SU-DHL-6 (cell line): ENCODE results near the gene MGAT5.

Experiments used
- H2AFZ ChIP-seq: fragments of 200-600 bp; sonication (generic); 2 replicates; pipeline ENCODE4 v1.6.1; 2014; ENCODE audit warnings: low read depth, mild to moderate bottlenecking, moderate library complexity, mixed read lengths, antibody characterized with exemption, low read length; ENCODE audit not compliant: severe bottlenecking
- H3F3A ChIP-seq: fragments of 200-600 bp; shearing (Covaris generic); 2 replicates; pipeline ENCODE4 v1.6.0; 2016; ENCODE audit warnings: antibody characterized with exemption, mild to moderate bottlenecking; ENCODE audit not compliant: insufficient read depth
- H3K27ac ChIP-seq: fragments of 200-600 bp; sonication (generic); 2 replicates; pipeline ENCODE4 v1.5.1; 2016; ENCODE audit warnings: low read depth, mild to moderate bottlenecking, low read length, moderate library complexity, mixed read lengths
- H3K27me3 ChIP-seq: fragments of 200-600 bp; sonication (generic), shearing (Covaris generic); 2 replicates; pipeline ENCODE4 v1.6.0; 2014; ENCODE audit warnings: mild to moderate bottlenecking, low read length
- H3K36me3 ChIP-seq: fragments of 200-600 bp; sonication (generic); 2 replicates; pipeline ENCODE4 v1.6.1; 2014; ENCODE audit warnings: mild to moderate bottlenecking, low read length, mixed read lengths
- H3K4me2 ChIP-seq: fragments of 300-600, 200-600 bp; shearing (Covaris generic), sonication (generic); 2 replicates; pipeline ENCODE4 v1.6.0; 2014; ENCODE audit warnings: low read length, low read depth, mild to moderate bottlenecking; ENCODE audit not compliant: poor library complexity, severe bottlenecking
- H3K4me3 ChIP-seq: fragments of 200-600 bp; sonication (generic); 2 replicates; pipeline ENCODE4 v1.5.1; 2014; ENCODE audit warnings: antibody characterized with exemption, low read length, mild to moderate bottlenecking, mixed read lengths; ENCODE audit not compliant: insufficient read depth, poor library complexity, severe bottlenecking
- H3K79me2 ChIP-seq: fragments of 200-600 bp; sonication (generic); 2 replicates; pipeline ENCODE4 v1.6.1; 2014; ENCODE audit warnings: mild to moderate bottlenecking, low read length, moderate library complexity; ENCODE audit not compliant: insufficient read depth
- H3K9ac ChIP-seq: fragments of 200-600 bp; sonication (generic); 2 replicates; pipeline ENCODE4 v1.7.0; 2014; ENCODE audit warnings: mild to moderate bottlenecking, low read length
- H3K9me2 ChIP-seq: fragments of 200-600 bp; sonication (generic); replicated peaks from 2 replicates; pipeline ENCODE4 v1.6.1; 2014; ENCODE audit warnings: low read length; ENCODE audit not compliant: insufficient read depth
- H3K9me3 ChIP-seq: fragments of 200-600 bp; sonication (generic); 2 replicates; pipeline ENCODE4 v1.6.1; 2014; ENCODE audit warnings: low read length, mixed read lengths; ENCODE audit not compliant: insufficient read depth
- H4K20me1 ChIP-seq: fragments of 200-600 bp; sonication (generic); 2 replicates; pipeline ENCODE4 v1.6.1; 2014; ENCODE audit warnings: low read depth, mild to moderate bottlenecking, antibody characterized with exemption, low read length, moderate library complexity, mixed read lengths
- CTCF ChIP-seq: fragments of 200-600 bp; sonication (generic); IDR thresholded peaks from one replicate; pipeline ENCODE4 v1.5.1; 2017; ENCODE audit warnings: antibody characterized with exemption, mild to moderate bottlenecking, low read length, moderate library complexity; ENCODE audit not compliant: insufficient read depth, poor library complexity, severe bottlenecking
- EZH2phosphoT487 ChIP-seq: fragments of 200-600 bp; sonication (generic), shearing (Covaris generic); conservative IDR thresholded peaks from 2 replicates; pipeline ENCODE4 v1.6.1; 2018; ENCODE audit warnings: mild to moderate bottlenecking, antibody characterized with exemption, low read length, moderate library complexity, mixed read lengths

The MGAT5 gene

GRCh38 chr2:134402410-134402809 is 148.5 kb downstream of the MGAT5 start:
- no peaks in the 10 kb centered on the region for H3K36me3 ChIP-seq
- no peak overlapping the region for H3K27ac ChIP-seq

GRCh38 chr2:134405611-134406081 is 151.8 kb downstream of the MGAT5 start:
- Histone ChIP-seq H3K4me3 (no peak overlapping the region), H3K9me2 (no peaks in the 10 kb centered on the region), H3K27ac (no peak overlapping the region), H3K79me2 (no peaks in the 10 kb centered on the region), H3K9ac (no peak overlapping the region), H4K20me1 (no peaks in the 10 kb centered on the region), H3K9me3 (no peaks in the 10 kb centered on the region), H3K4me2 (no peak overlapping the region), H2AFZ (no peak overlapping the region), H3F3A (peaks cover 7% of the 10 kb centered on the region; the same call in 1 of the 2 replicates), H3K36me3 (no peaks in the 10 kb centered on the region), H3K27me3 (no peaks in the 10 kb centered on the region)
- TF ChIP-seq EZH2phosphoT487 (no peak), CTCF (no peak)

More at GRCh38 chr2:134402410-134402809, 148.5 kb downstream of the MGAT5 start:
- TF ChIP-seq EZH2phosphoT487 (no peak), CTCF (no peak)
- Histone ChIP-seq H3K79me2 (no peaks in the 10 kb centered on the region), H3F3A (no peaks in the 10 kb centered on the region), H3K4me3 (no peak overlapping the region), H2AFZ (no peak overlapping the region), H3K9ac (no peak overlapping the region), H3K27me3 (no peaks in the 10 kb centered on the region), H4K20me1 (no peaks in the 10 kb centered on the region), H3K9me2 (no peaks in the 10 kb centered on the region), H3K9me3 (no peaks in the 10 kb centered on the region), H3K4me2 (no peak overlapping the region)

GRCh38 chr2:134406311-134406710 is 152.4 kb downstream of the MGAT5 start:
- Histone ChIP-seq H3K4me2 (no peak overlapping the region), H2AFZ (no peak overlapping the region), H3K27me3 (no peaks in the 10 kb centered on the region), H3K27ac (no peak overlapping the region), H3K9me2 (no peaks in the 10 kb centered on the region), H3F3A (peaks cover 13% of the 10 kb centered on the region), H3K4me3 (no peak overlapping the region), H3K79me2 (no peaks in the 10 kb centered on the region), H3K9me3 (no peaks in the 10 kb centered on the region), H3K9ac (no peak overlapping the region), H4K20me1 (no peaks in the 10 kb centered on the region), H3K36me3 (no peaks in the 10 kb centered on the region)
- TF ChIP-seq CTCF (no peak), EZH2phosphoT487 (no peak)

GRCh38 chr2:134406736-134407135 is 152.9 kb downstream of the MGAT5 start:
- Histone ChIP-seq H3F3A (peaks cover 17% of the 10 kb centered on the region), H3K79me2 (no peaks in the 10 kb centered on the region), H3K9me3 (no peaks in the 10 kb centered on the region), H3K9me2 (no peaks in the 10 kb centered on the region), H3K9ac (no peak overlapping the region), H3K4me2 (no peak overlapping the region), H3K36me3 (no peaks in the 10 kb centered on the region), H3K4me3 (no peak overlapping the region), H3K27me3 (no peaks in the 10 kb centered on the region), H3K27ac (no peak overlapping the region), H4K20me1 (no peaks in the 10 kb centered on the region), H2AFZ (no peak overlapping the region)
- TF ChIP-seq CTCF (no peak), EZH2phosphoT487 (no peak)
